Esophagus (tissue), 2 donors: ENCODE results near the gene POLR3H. TPM values are rescaled to one million over a fixed set of nuclear protein-coding genes. Genes with fewer than 3 reads are reported as not detected.

Experiments used
- H3K27ac ChIP-seq, 2 donors: one replicate each; pipeline ENCODE4 v1.5.1; 2013; ENCODE audit warnings: low read depth in 2 of 2, mild to moderate bottlenecking in 2 of 2, inconsistent platforms in 1 of 2, low read length in 1 of 2, moderate library complexity in 1 of 2
- H3K27me3 ChIP-seq, 2 donors: one replicate each; pipeline ENCODE4 v1.6.1; 2013; ENCODE audit warnings: low read length in 2 of 2, control low read depth in 1 of 2, mild to moderate bottlenecking in 1 of 2; ENCODE audit not compliant: insufficient read depth in 2 of 2, control insufficient read depth in 1 of 2
- H3K36me3 ChIP-seq, 2 donors: one replicate each; pipeline ENCODE4 v1.6.1; 2013; ENCODE audit warnings: low read length in 1 of 2; ENCODE audit not compliant: control insufficient read depth in 2 of 2, insufficient read depth in 2 of 2
- H3K4me1 ChIP-seq, 2 donors: one replicate each; pipeline ENCODE4 v1.6.1; 2013; ENCODE audit warnings: low read length in 1 of 2; ENCODE audit not compliant: control insufficient read depth in 2 of 2, insufficient read depth in 2 of 2
- H3K4me3 ChIP-seq, 2 donors: one replicate each; pipeline ENCODE4 v1.5.1; 2013; ENCODE audit warnings: low read length in 2 of 2, mild to moderate bottlenecking in 2 of 2, low read depth in 1 of 2, moderate library complexity in 1 of 2
- H3K9me3 ChIP-seq, 2 donors: one replicate each; pipeline ENCODE4 v1.6.1; 2013; ENCODE audit warnings: mild to moderate bottlenecking in 2 of 2, low read depth in 1 of 2, low read length in 1 of 2, moderate library complexity in 1 of 2; ENCODE audit not compliant: control insufficient read depth in 2 of 2, insufficient read depth in 1 of 2
- WGBS, 2 donors: extraction: QIAGEN DNeasy Blood & Tissue Kit; methylation state at CpG; one replicate each; pipeline ENCODE4 v1.1.7; 2013; 5-methylcytosine and 5-hydroxymethylcytosine counted together
- polyA plus RNA-seq, 2 donors: library from polyadenylated mRNA; stranded (reverse); fragments of 200-250 nt; gene quantifications; one replicate each; pipeline ENCODE4 v1.2.3, GENCODE V29; 2013
- donor health status: healthy with polysubstance abuse.
- donor health status: Bipolar disorder and iron deficiency.

The POLR3H gene
- polyA plus RNA-seq, 2 donors, result 24.3 to 25.9 TPM

- Histone ChIP-seq H3K36me3 (peaks cover 3 to 29% of the 10 kb centered on the region in 2 donors), H3K4me3 (no peak overlapping the region), H3K27ac (no peak overlapping the region), H3K4me1 (peaks cover 6 to 7% of the 10 kb centered on the region in 2 donors), H3K9me3 (no peaks in the 10 kb centered on the region), H3K27me3 (no peaks in the 10 kb centered on the region)
- WGBS, 2 donors, result 69 to 77% methylated on average over 10 to 12 of the region's 12 CpGs
Measured at GRCh38 chr22:41508770-41509170, 35.5 kb downstream of the POLR3H start.

GRCh38 chr22:41507330-41508063 is 36.8 kb downstream of the POLR3H start:
- Histone ChIP-seq H3K36me3 (peaks cover 3 to 22% of the 10 kb centered on the region in 2 donors), H3K27me3 (no peaks in the 10 kb centered on the region), H3K4me1 (peaks cover under 1 to 6% of the 10 kb centered on the region in 2 donors), H3K4me3 (no peak overlapping the region), H3K9me3 (no peaks in the 10 kb centered on the region), H3K27ac (no peak overlapping the region)
- WGBS, 2 donors, result 90% methylated on average over 23 of the region's 23 CpGs

- Histone ChIP-seq H3K27ac (no peak overlapping the region), H3K4me3 (no peak overlapping the region), H3K36me3 (peaks cover 3 to 29% of the 10 kb centered on the region in 2 donors), H3K27me3 (no peaks in the 10 kb centered on the region), H3K4me1 (peaks cover 0 to 6% of the 10 kb centered on the region in 2 donors), H3K9me3 (no peaks in the 10 kb centered on the region)
- 86 to 87% methylated on average over 10 of the region's 10 CpGs for WGBS, 2 donors
Measured at GRCh38 chr22:41505511-41506220, 38.6 kb downstream of the POLR3H start.

GRCh38 chr22:41504816-41505215 is 39.5 kb downstream of the POLR3H start:
- H3K9me3 ChIP-seq, result no peaks in the 10 kb centered on the region
- 50 to 58% methylated on average over 4 of the region's 4 CpGs for WGBS, 2 donors
- no peak overlapping the region for H3K27ac ChIP-seq
- H3K4me3 ChIP-seq, result no peak overlapping the region
- H3K4me1 ChIP-seq, result peaks cover under 1 to 6% of the 10 kb centered on the region in 2 donors
- peaks cover 6 to 31% of the 10 kb centered on the region in 2 donors for H3K36me3 ChIP-seq
- H3K27me3 ChIP-seq, result no peaks in the 10 kb centered on the region

DNA sequence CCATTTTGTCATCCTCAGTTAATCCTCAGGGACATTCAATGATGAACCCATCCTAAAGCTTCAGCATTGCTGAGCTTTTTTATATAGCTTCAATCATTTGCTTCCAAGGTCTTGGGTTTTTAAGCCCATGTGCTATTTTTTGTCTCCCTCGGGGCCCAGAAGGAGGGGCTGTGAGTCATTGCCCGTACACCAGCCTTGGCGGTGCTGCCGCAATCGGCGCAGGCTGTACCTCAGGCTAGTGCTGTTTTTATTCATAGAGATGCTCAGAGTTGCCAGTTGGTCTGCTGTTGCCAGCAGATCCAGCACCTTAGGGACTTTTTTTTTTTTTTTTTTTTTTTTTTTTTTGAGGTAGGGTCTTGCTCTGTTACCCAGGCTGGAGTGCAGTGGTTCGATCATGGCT is 39.9 kb downstream of the POLR3H start:
- Histone ChIP-seq H3K4me1 (peaks cover 4 to 6% of the 10 kb centered on the region in 2 donors), H3K27me3 (no peaks in the 10 kb centered on the region), H3K36me3 (peaks cover 7 to 34% of the 10 kb centered on the region in 2 donors), H3K27ac (no peak overlapping the region), H3K9me3 (no peaks in the 10 kb centered on the region), H3K4me3 (no peak overlapping the region)
- 41 to 61% methylated on average over 7 of the region's 7 CpGs for WGBS, 2 donors

- Histone ChIP-seq H3K27me3 (no peaks in the 10 kb centered on the region), H3K9me3 (no peaks in the 10 kb centered on the region), H3K4me3 (no peak overlapping the region), H3K36me3 (peaks cover 4 to 20% of the 10 kb centered on the region in 2 donors), H3K4me1 (peaks cover 3 to 6% of the 10 kb centered on the region in 2 donors), H3K27ac (no peak overlapping the region)
- 88 to 89% methylated on average over 5 of the region's 5 CpGs for WGBS, 2 donors
Measured at GRCh38 chr22:41501209-41501608, 43.1 kb downstream of the POLR3H start.

DNA sequence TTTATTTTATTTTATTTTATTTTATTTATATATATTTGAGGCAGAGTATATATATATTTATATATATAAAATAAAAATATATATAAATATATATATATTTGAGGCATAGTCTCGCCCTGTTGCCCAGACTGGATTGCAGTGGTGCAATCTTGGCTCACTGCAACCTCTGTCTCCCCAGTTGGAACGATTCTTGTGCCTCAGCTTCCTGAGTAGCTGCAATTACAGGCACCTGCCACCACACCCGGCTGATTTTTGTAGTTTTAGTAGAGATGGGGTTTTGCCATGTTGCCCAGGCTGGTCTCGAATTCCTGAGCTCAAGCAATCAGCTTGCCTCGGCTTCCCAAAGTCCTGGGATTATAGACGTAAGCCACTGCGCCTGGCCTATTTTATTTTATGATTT is 44.0 kb downstream of the POLR3H start:
- Histone ChIP-seq H3K4me3 (no peak overlapping the region), H3K9me3 (no peaks in the 10 kb centered on the region), H3K4me1 (peaks cover 3 to 6% of the 10 kb centered on the region in 2 donors), H3K27me3 (no peaks in the 10 kb centered on the region), H3K27ac (no peak overlapping the region), H3K36me3 (peaks cover 4 to 20% of the 10 kb centered on the region in 2 donors)
- 74 to 78% methylated on average over 7 of the region's 7 CpGs for WGBS, 2 donors

DNA sequence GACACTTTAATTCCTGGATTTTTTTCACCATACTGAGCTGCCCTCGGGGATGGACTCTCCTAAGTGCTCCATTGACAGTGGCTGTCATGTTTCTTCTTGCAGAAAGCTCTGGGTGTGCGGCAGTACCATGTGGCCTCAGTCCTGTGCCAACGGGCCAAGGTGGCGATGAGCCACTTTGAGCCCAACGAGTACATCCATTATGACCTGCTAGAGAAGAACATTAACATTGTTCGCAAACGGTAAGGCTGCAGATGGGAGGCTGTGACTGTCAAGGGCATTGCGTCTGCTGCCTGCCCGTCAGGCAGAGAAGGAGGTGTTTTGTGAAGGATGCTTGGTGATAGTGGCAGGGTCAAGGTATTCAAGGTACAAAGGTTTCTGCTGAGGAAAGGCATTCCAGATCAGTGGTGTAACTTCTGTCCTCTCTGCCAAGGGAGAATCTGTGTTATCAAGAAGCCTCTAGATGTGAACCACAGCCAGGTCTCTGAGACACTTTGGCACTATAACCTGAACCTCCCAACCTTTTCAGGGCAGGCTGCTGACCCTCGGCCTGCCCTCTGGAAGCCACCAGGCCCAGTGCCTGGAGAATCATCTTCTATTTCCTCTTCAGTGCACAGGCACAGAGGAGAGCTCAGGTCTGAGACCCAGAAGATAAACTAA is 44.5 kb downstream of the POLR3H start:
- H3K27me3 ChIP-seq, result no peaks in the 10 kb centered on the region
- peaks cover 4 to 23% of the 10 kb centered on the region in 2 donors for H3K36me3 ChIP-seq
- H3K9me3 ChIP-seq, result no peaks in the 10 kb centered on the region
- H3K27ac ChIP-seq, result peak overlapping the region in 1 of 2 donors; percentile 15
- peaks cover 3 to 6% of the 10 kb centered on the region in 2 donors for H3K4me1 ChIP-seq
- WGBS, 2 donors, result 57 to 63% methylated on average over 10 of the region's 10 CpGs
- H3K4me3 ChIP-seq, result no peak overlapping the region

DNA sequence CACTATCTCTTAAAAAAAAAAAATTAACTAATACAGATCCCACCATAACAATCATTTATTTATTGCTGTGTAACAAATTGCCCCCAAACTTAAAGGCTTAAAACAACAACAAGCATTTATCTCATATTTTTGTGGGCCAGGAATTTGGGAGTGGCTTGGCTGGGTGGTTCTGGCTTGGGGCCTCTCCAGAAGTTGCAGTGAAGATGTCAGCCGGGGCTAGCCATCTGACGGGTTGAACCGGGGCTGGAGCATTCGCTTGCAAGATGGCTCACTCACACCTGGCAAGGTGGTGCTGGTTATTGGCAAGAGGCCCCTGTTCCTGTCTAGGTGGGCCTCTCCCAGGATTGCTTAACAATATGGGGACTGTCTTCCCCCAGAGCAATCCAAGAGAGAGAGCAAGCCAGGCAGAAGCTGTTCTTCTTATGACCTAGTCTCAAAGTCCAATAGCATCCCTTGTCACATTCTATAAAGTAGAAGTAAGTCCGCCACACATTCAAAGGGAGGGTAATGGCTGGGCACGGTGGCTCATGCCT is 45.9 kb downstream of the POLR3H start:
- Histone ChIP-seq H3K9me3 (no peaks in the 10 kb centered on the region), H3K27ac (peak overlapping the region; percentile 22 to 35), H3K36me3 (peaks cover 4 to 23% of the 10 kb centered on the region in 2 donors), H3K4me3 (no peak overlapping the region), H3K4me1 (peaks cover 3 to 6% of the 10 kb centered on the region in 2 donors), H3K27me3 (no peaks in the 10 kb centered on the region)
- WGBS, 2 donors, result 41 to 61% methylated on average over 6 of the region's 6 CpGs
